ENCODE results near the gene CRB2. TPM values are rescaled to one million over a fixed set of nuclear protein-coding genes. Genes with fewer than 3 reads are reported as not detected.

CRB2 gene
- total RNA-seq, 1 experiment from 2014 or later, result 0.07 TPM

GRCh38 chr9:123423311-123423640, 67.3 kb downstream of the CRB2 start:
- intact Hi-C loops (cut with micrococcal nuclease), result no loop called here
- Histone ChIP-seq H3K27me3 (ENCODE audit: insufficient read depth, low read length) (no peaks in the 10 kb centered on the region), H4K20me1 (ENCODE audit: insufficient read depth) (no peaks in the 10 kb centered on the region), H3K4me2 (ENCODE audit: low read length) (no peak overlapping the region), H3K4me3 (replicated peaks in 1 of 2; ENCODE audit: low read depth in 1 of 2, low read length in 2 of 2) (no peak overlapping the region), H2AFZ (ENCODE audit: low read depth, low read length, poor library complexity, severe bottlenecking) (no peak overlapping the region), H3K9ac (ENCODE audit: low read length) (no peak overlapping the region), H3K9me2 (ENCODE audit: insufficient read depth) (no peaks in the 10 kb centered on the region), H3K4me1 (ENCODE audit: control insufficient read depth in 1 of 2, insufficient read depth in 2 of 2, low read length in 2 of 2) (no peaks in the 10 kb centered on the region), H3K9me3 (ENCODE audit: control insufficient read depth in 1 of 2, insufficient read depth in 1 of 2, low read depth in 1 of 2, low read length in 2 of 2) (no peaks in the 10 kb centered on the region), H3K79me2 (ENCODE audit: insufficient read depth, low read length) (no peaks in the 10 kb centered on the region), H3K36me3 (ENCODE audit: control insufficient read depth in 1 of 2, insufficient read depth in 2 of 2, low read length in 2 of 2) (no peaks in the 10 kb centered on the region), H3K27ac (ENCODE audit: low read depth, low read length) (no peak overlapping the region)
- no peak for ATAC-seq
- ChIA-PET POLR2A (no interaction called here), CTCF (no interaction called here), RAD21 (ENCODE audit: low non-redundant PET in 1 of 2, low total read pairs in 2 of 2, uncharacterized antibody in 2 of 2, unreplicated experiment in 2 of 2) (no interaction called here)
- TF ChIP-seq EGR1 (IDR thresholded peaks at IDR 0.05; ENCODE audit: low read depth) (no peak), ATF3 (IDR thresholded peaks at IDR 0.05) (no peak), CEBPB (IDR thresholded peaks at IDR 0.05; ENCODE audit: low read depth) (no peak), ZFX (IDR thresholded peaks at IDR 0.05) (no peak), REST (IDR thresholded peaks at IDR 0.05; ENCODE audit: low read depth) (no peak), ZNF274 (IDR thresholded peaks at IDR 0.05; ENCODE audit: low read depth, low read length) (no peak), CBX3 (IDR thresholded peaks at IDR 0.05; ENCODE audit: low read depth) (no peak), TCF7L2 (IDR thresholded peaks at IDR 0.05; ENCODE audit: borderline replicate concordance, extremely low read depth, insufficient read depth, insufficient read length) (no peak), RAD21 (IDR thresholded peaks at IDR 0.05; ENCODE audit: low read depth) (no peak), EZH2 (IDR thresholded peaks at IDR 0.05) (no peak)
- TF ChIP-seq, protein P1, sequence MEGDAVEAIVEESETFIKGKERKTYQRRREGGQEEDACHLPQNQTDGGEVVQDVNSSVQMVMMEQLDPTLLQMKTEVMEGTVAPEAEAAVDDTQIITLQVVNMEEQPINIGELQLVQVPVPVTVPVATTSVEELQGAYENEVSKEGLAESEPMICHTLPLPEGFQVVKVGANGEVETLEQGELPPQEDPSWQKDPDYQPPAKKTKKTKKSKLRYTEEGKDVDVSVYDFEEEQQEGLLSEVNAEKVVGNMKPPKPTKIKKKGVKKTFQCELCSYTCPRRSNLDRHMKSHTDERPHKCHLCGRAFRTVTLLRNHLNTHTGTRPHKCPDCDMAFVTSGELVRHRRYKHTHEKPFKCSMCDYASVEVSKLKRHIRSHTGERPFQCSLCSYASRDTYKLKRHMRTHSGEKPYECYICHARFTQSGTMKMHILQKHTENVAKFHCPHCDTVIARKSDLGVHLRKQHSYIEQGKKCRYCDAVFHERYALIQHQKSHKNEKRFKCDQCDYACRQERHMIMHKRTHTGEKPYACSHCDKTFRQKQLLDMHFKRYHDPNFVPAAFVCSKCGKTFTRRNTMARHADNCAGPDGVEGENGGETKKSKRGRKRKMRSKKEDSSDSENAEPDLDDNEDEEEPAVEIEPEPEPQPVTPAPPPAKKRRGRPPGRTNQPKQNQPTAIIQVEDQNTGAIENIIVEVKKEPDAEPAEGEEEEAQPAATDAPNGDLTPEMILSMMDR (IDR thresholded peaks at IDR 0.05 in 2 of 3, conservative IDR thresholded peaks at IDR 0.05 in 1 of 3; ENCODE audit: borderline replicate concordance in 1 of 3, insufficient read depth in 1 of 3, low read depth in 2 of 3, low read length in 2 of 3), result no peak
- no peak for DNase-seq (ENCODE audit: low read depth, low spot score)
- no TSS peak for BruUV-seq (replicated peaks)
